Neuronal stem cell (in vitro differentiated cells): ENCODE data around the gene ENAH.
A peak's percentile ranks its signal among the peaks of the same experiment; 100 is the strongest.

Experiments used
- DNase-seq: peaks from one replicate; pipeline ENCODE4 v3.0.0-alpha.2; 2013; ENCODE audit warnings: low spot score
- H2AFZ ChIP-seq: one replicate; pipeline ENCODE4 v1.6.1; 2013; ENCODE audit warnings: mild to moderate bottlenecking, low read length, inconsistent platforms
- H2AK5ac ChIP-seq: 2 replicates; pipeline ENCODE4 v1.6.1; 2013; ENCODE audit warnings: low read depth, mild to moderate bottlenecking, inconsistent platforms, low read length, moderate library complexity, mixed read lengths
- H2BK120ac ChIP-seq: 2 replicates; pipeline ENCODE4 v1.6.1; 2013; ENCODE audit warnings: low read depth, mild to moderate bottlenecking, inconsistent platforms, low read length, moderate library complexity, mixed read lengths
- H2BK12ac ChIP-seq: one replicate; pipeline ENCODE4 v1.6.1; 2013; ENCODE audit warnings: low read length, inconsistent platforms
- H2BK15ac ChIP-seq: 2 replicates; pipeline ENCODE4 v1.6.1; 2013; ENCODE audit warnings: mild to moderate bottlenecking, low read length, inconsistent platforms, mixed read lengths
- H2BK5ac ChIP-seq: one replicate; pipeline ENCODE4 v1.6.1; 2013; ENCODE audit warnings: inconsistent platforms, mild to moderate bottlenecking, low read length, moderate library complexity
- H3K14ac ChIP-seq: one replicate; pipeline ENCODE4 v1.6.1; 2013; ENCODE audit warnings: low read length, inconsistent platforms
- H3K18ac ChIP-seq: 2 replicates; pipeline ENCODE4 v1.6.1; 2013; ENCODE audit warnings: low read length, inconsistent platforms
- H3K23ac ChIP-seq: 2 replicates; pipeline ENCODE4 v1.6.1; 2013; ENCODE audit warnings: low read depth, mild to moderate bottlenecking, mixed read lengths, low read length, inconsistent platforms; ENCODE audit not compliant: poor library complexity
- H3K27ac ChIP-seq: replicated peaks from 3 replicates; pipeline ENCODE4 v1.5.1; 2013; ENCODE audit warnings: low read length, inconsistent platforms
- H3K27me3 ChIP-seq, 3 experiments: 2 replicates each; pipeline ENCODE4 v1.6.1; 2013; ENCODE audit warnings: low read length in 3 of 3, mild to moderate bottlenecking in 2 of 3, inconsistent platforms in 1 of 3, low read depth in 1 of 3, mixed read lengths in 1 of 3, moderate library complexity in 1 of 3; ENCODE audit not compliant: control insufficient read depth in 3 of 3, insufficient read depth in 3 of 3
- H3K36me3 ChIP-seq, 2 donors: replicated peaks in 1 of 2; 2 replicates each; pipeline ENCODE4 v1.6.1; 2013; ENCODE audit warnings: low read length in 2 of 2; ENCODE audit not compliant: control insufficient read depth in 2 of 2, insufficient read depth in 2 of 2
- H3K4ac ChIP-seq: 2 replicates; pipeline ENCODE4 v1.6.1; 2013; ENCODE audit warnings: inconsistent platforms, mild to moderate bottlenecking, low read length, moderate library complexity
- H3K4me1 ChIP-seq, 2 donors: 1 replicate in 1 of 2; 2 replicates in 1 of 2; pipeline ENCODE4 v1.6.1; 2013; ENCODE audit warnings: low read length in 2 of 2, low read depth in 1 of 2; ENCODE audit not compliant: control insufficient read depth in 2 of 2, insufficient read depth in 1 of 2
- H3K4me2 ChIP-seq: one replicate; pipeline ENCODE4 v1.6.1; 2013; ENCODE audit warnings: mild to moderate bottlenecking, low read length, inconsistent platforms; ENCODE audit not compliant: insufficient read depth, poor library complexity, severe bottlenecking
- H3K4me3 ChIP-seq, 2 donors: 2 replicates each; pipeline ENCODE4 v1.5.1; 2013; ENCODE audit warnings: low read length in 2 of 2, mild to moderate bottlenecking in 2 of 2, inconsistent platforms in 1 of 2, moderate library complexity in 1 of 2
- H3K79me1 ChIP-seq: one replicate; pipeline ENCODE4 v1.6.1; 2013; ENCODE audit warnings: low read depth, mild to moderate bottlenecking, inconsistent platforms, low read length, moderate library complexity
- H3K9ac ChIP-seq: one replicate; pipeline ENCODE4 v1.6.1; 2013; ENCODE audit warnings: mild to moderate bottlenecking, low read depth, low read length, inconsistent platforms; ENCODE audit not compliant: poor library complexity
- H3K9me3 ChIP-seq, 2 donors: replicated peaks in 1 of 2; 2 replicates each; pipeline versions ENCODE3 to v1.6.1; 2013; ENCODE audit warnings: low read length in 2 of 2, mild to moderate bottlenecking in 2 of 2, inconsistent platforms in 1 of 2, low read depth in 1 of 2, mixed read lengths in 1 of 2, moderate library complexity in 1 of 2; ENCODE audit not compliant: control insufficient read depth in 2 of 2, insufficient read depth in 1 of 2
- H4K8ac ChIP-seq: one replicate; pipeline ENCODE4 v1.6.1; 2013; ENCODE audit warnings: low read depth, mild to moderate bottlenecking, inconsistent platforms, low read length, moderate library complexity
- H4K91ac ChIP-seq: one replicate; pipeline ENCODE4 v1.6.1; 2013; ENCODE audit warnings: low read length, low read depth, mild to moderate bottlenecking, inconsistent platforms; ENCODE audit not compliant: poor library complexity
- WGBS, 2 donors: extraction: QIAGEN DNeasy Blood & Tissue Kit; methylation state at CpG; one replicate each; pipeline ENCODE4 v1.1.7; 2013; ENCODE audit warnings: missing lambda C conversion rate in 2 of 2, mixed read lengths in 1 of 2; ENCODE audit not compliant: insufficient read length in 2 of 2, insufficient replicate concordance in 1 of 2; ENCODE audit errors: extremely low coverage in 2 of 2; 5-methylcytosine and 5-hydroxymethylcytosine counted together

Gene ENAH

GRCh38 chr1:225464851-225465792 is 187.8 kb downstream of the ENAH start:
- Histone ChIP-seq H3K27ac (peak overlapping the region; percentile 82), H4K91ac (peak overlapping the region; percentile 97), H2BK15ac (peak overlapping the region; percentile 93), H2BK12ac (peak overlapping the region; percentile 77), H3K23ac (no peak overlapping the region), H2BK5ac (peak overlapping the region; percentile 69), H3K27me3 (no peaks in the 10 kb centered on the region), H3K79me1 (no peaks in the 10 kb centered on the region), H3K14ac (peak overlapping the region; percentile 10), H3K36me3 (no peaks in the 10 kb centered on the region), H2AFZ (peak overlapping the region; percentile 92), H3K18ac (peak overlapping the region; percentile 96), H3K4me2 (peak overlapping the region; percentile 43), H4K8ac (peak overlapping the region; percentile 70), H3K9ac (peak overlapping the region; percentile 53), H2AK5ac (peak overlapping the region; percentile 96), H2BK120ac (peak overlapping the region; percentile 78), H3K4me3 (peak overlapping the region; percentile 7 to 44), H3K4ac (peak overlapping the region; percentile 31), H3K4me1 (peaks cover 32 to 36% of the 10 kb centered on the region in 2 donors), H3K9me3 (no peaks in the 10 kb centered on the region)
- DNase-seq = peak; percentile 57
- no CpG with 5 or more reads among the region's 15 CpGs for WGBS, 2 donors

- no peak overlapping the region for H3K4me2 ChIP-seq
- no peak overlapping the region for H3K4ac ChIP-seq
- peak overlapping the region; percentile 60 for H3K27ac ChIP-seq
- peak overlapping the region; percentile 73 for H3K9ac ChIP-seq
- no peak overlapping the region for H4K8ac ChIP-seq
- H3K36me3 ChIP-seq = no peaks in the 10 kb centered on the region
- no peaks in the 10 kb centered on the region for H3K27me3 ChIP-seq
- no peak overlapping the region for H3K4me3 ChIP-seq
- no peaks in the 10 kb centered on the region for H3K9me3 ChIP-seq
- no peaks in the 10 kb centered on the region for H3K79me1 ChIP-seq
- no peak for DNase-seq
- H2BK120ac ChIP-seq = peak overlapping the region; percentile 10
- peak overlapping the region; percentile 28 for H4K91ac ChIP-seq
- WGBS, 2 donors = no CpG with 5 or more reads among the region's 15 CpGs
- H3K18ac ChIP-seq = peak overlapping the region; percentile 93
- peak overlapping the region; percentile 83 for H2BK15ac ChIP-seq
- peak overlapping the region; percentile 30 for H2AK5ac ChIP-seq
- no peak overlapping the region for H2BK5ac ChIP-seq
- H2AFZ ChIP-seq = peak overlapping the region; percentile 82
- H2BK12ac ChIP-seq = peak overlapping the region; percentile 90
- H3K4me1 ChIP-seq = peaks cover 32 to 36% of the 10 kb centered on the region in 2 donors
- no peak overlapping the region for H3K14ac ChIP-seq
- H3K23ac ChIP-seq = no peak overlapping the region
Measured at GRCh38 chr1:225462714-225463574, 190.0 kb downstream of the ENAH start.

DNA sequence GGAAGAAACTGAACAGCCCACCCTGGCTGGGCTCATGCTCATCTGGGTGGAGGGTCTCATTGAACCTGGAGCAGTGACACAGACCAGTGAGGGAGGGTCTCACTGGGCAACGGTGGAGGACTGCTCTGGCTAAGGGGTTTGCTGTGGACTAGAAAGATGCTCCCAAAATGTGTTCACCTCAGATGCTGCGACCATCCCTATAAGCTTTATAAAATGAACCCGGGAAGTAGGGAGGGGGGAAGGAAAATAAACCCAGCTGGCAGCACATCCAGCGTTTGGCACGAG is 190.6 kb downstream of the ENAH start:
- Histone ChIP-seq H2BK5ac (peak overlapping the region; percentile 67), H2BK120ac (no peak overlapping the region), H2AFZ (no peak overlapping the region), H4K8ac (no peak overlapping the region), H3K4me1 (peaks cover 32 to 36% of the 10 kb centered on the region in 2 donors), H3K79me1 (no peaks in the 10 kb centered on the region), H2BK12ac (peak overlapping the region; percentile 90), H3K4me3 (no peak overlapping the region), H3K4ac (no peak overlapping the region), H4K91ac (no peak overlapping the region), H2AK5ac (peak overlapping the region; percentile 12), H3K18ac (no peak overlapping the region), H3K14ac (no peak overlapping the region), H3K36me3 (no peaks in the 10 kb centered on the region), H3K9ac (no peak overlapping the region), H3K4me2 (no peak overlapping the region), H3K23ac (no peak overlapping the region), H3K27me3 (no peaks in the 10 kb centered on the region), H3K27ac (no peak overlapping the region), H2BK15ac (peak overlapping the region; percentile 83), H3K9me3 (no peaks in the 10 kb centered on the region)
- DNase-seq = no peak
- WGBS, 2 donors = no CpG with 5 or more reads among the region's 5 CpGs
